GM23338 (cell line): Measurements from ENCODE around the gene CUBN. TPM values are rescaled to one million over a fixed set of nuclear protein-coding genes. Genes with fewer than 3 reads are reported as not detected.

Experiments used
- ATAC-seq: fragments of 200-7000 bp; cut with Tn5 transposase; 3 replicates; pipeline ENCODE4 v1.9.1; 2020
- DNase-seq: peaks from one replicate; pipeline ENCODE4 v3.0.0-alpha.2; 2015; ENCODE audit warnings: low spot score
- H2AFZ ChIP-seq: fragments of 200-600 bp; sonication (generic); 2 replicates; pipeline ENCODE4 v1.8.0; 2016; ENCODE audit warnings: antibody characterized with exemption, mild to moderate bottlenecking, moderate library complexity
- H3F3A ChIP-seq: fragments of 200-600 bp; sonication (generic); replicated peaks from 2 replicates; pipeline ENCODE4 v1.8.0; 2017; ENCODE audit warnings: antibody characterized with exemption, mixed run types, low read depth
- H3K27ac ChIP-seq: fragments of 200-600 bp; sonication (generic); 2 replicates; pipeline ENCODE4 v1.6.1; 2016; ENCODE audit warnings: low read depth
- H3K27me3 ChIP-seq: fragments of 200-600 bp; sonication (generic); 2 replicates; pipeline ENCODE4 v1.8.0; 2016; ENCODE audit warnings: mild to moderate bottlenecking, mixed run types, moderate library complexity; ENCODE audit not compliant: insufficient read depth
- H3K36me3 ChIP-seq: fragments of 200-600 bp; sonication (generic); 2 replicates; pipeline ENCODE4 v1.8.0; 2016; ENCODE audit warnings: mild to moderate bottlenecking; ENCODE audit not compliant: insufficient read depth
- H3K4me1 ChIP-seq: fragments of 200-600 bp; sonication (generic); 2 replicates; pipeline ENCODE4 v1.8.0; 2016; ENCODE audit warnings: mild to moderate bottlenecking, moderate library complexity; ENCODE audit not compliant: insufficient read depth
- H3K4me2 ChIP-seq: fragments of 200-600 bp; sonication (generic); 2 replicates; pipeline ENCODE4 v1.7.1; 2017; ENCODE audit warnings: mixed run types
- H3K4me3 ChIP-seq: fragments of 200-600 bp; sonication (generic); 2 replicates; pipeline ENCODE4 v1.6.1; 2016; ENCODE audit warnings: mixed run types
- H3K79me2 ChIP-seq: fragments of 200-600 bp; sonication (generic); replicated peaks from 2 replicates; pipeline ENCODE4 v1.8.0; 2017; ENCODE audit warnings: mild to moderate bottlenecking; ENCODE audit not compliant: insufficient read depth
- H3K9me2 ChIP-seq: fragments of 200-600 bp; sonication (generic); 2 replicates; pipeline ENCODE4 v1.8.0; 2017; ENCODE audit not compliant: insufficient read depth
- H4K20me1 ChIP-seq: fragments of 200-600 bp; sonication (generic); replicated peaks from 2 replicates; pipeline ENCODE4 v1.8.0; 2017; ENCODE audit warnings: mild to moderate bottlenecking; ENCODE audit not compliant: insufficient read depth
- H3K27ac Mint-ChIP-seq: 2 replicates; pipeline ENCODE4 v1.8.0; 2020; ENCODE audit warnings: inconsistent platforms, mild to moderate bottlenecking, moderate library complexity, mixed read lengths
- H3K27me3 Mint-ChIP-seq: 3 replicates; pipeline ENCODE4 v1.8.0; 2022; ENCODE audit warnings: low read depth, mild to moderate bottlenecking, moderate library complexity, mixed read lengths, inconsistent platforms; ENCODE audit not compliant: insufficient read depth, poor library complexity
- H3K36me3 Mint-ChIP-seq: 3 replicates; pipeline ENCODE4 v1.8.0; 2021; ENCODE audit warnings: low read depth, mild to moderate bottlenecking, inconsistent platforms, moderate library complexity, mixed read lengths
- H3K4me1 Mint-ChIP-seq: 3 replicates; pipeline ENCODE4 v1.8.0; 2020; ENCODE audit warnings: mild to moderate bottlenecking, inconsistent platforms, mixed read lengths
- H3K4me3 Mint-ChIP-seq: 3 replicates; pipeline ENCODE4 v1.8.0; 2021; ENCODE audit warnings: moderate library complexity, mild to moderate bottlenecking, inconsistent platforms, mixed read lengths
- H3K9me3 Mint-ChIP-seq: 3 replicates; pipeline ENCODE4 v1.8.0; 2020; ENCODE audit warnings: moderate library complexity, mild to moderate bottlenecking, inconsistent platforms, mixed read lengths
- ETS1 ChIP-seq: IDR thresholded peaks from 2 replicates; pipeline ENCODE4 v1.6.1; 2016; ENCODE audit warnings: antibody characterized with exemption
- EZH2 ChIP-seq: fragments of 200-600 bp; sonication (generic); IDR thresholded peaks from one replicate; pipeline ENCODE4 v1.8.0; 2017; ENCODE audit warnings: antibody characterized with exemption, mild to moderate bottlenecking, low read depth; ENCODE audit not compliant: unreplicated experiment
- EZH2phosphoT487 ChIP-seq: fragments of 200-600 bp; sonication (generic); IDR thresholded peaks from one replicate; pipeline ENCODE4 v1.8.1; 2018; ENCODE audit warnings: antibody characterized with exemption; ENCODE audit not compliant: unreplicated experiment
- NANOG ChIP-seq: IDR thresholded peaks from 2 replicates; pipeline ENCODE4 v1.6.1; 2016; ENCODE audit warnings: antibody characterized with exemption, borderline replicate concordance
- POLR2AphosphoS5 ChIP-seq: IDR thresholded peaks from 2 replicates; pipeline ENCODE4 v1.6.1; 2016; ENCODE audit warnings: antibody characterized with exemption, low read depth
- STAT1 ChIP-seq: IDR thresholded peaks from one replicate; pipeline ENCODE4 v1.6.1; 2016; ENCODE audit warnings: antibody characterized with exemption; ENCODE audit not compliant: unreplicated experiment
- ZNF114 ChIP-seq: fragments of 250-450 bp; sonication (Bioruptor Pico); IDR thresholded peaks from 2 replicates; pipeline ENCODE4 v1.5.0; 2020; ENCODE audit warnings: mild to moderate bottlenecking, moderate library complexity
- ZNF462 ChIP-seq: fragments of 250-450 bp; sonication (Bioruptor Pico); IDR thresholded peaks from 2 replicates; pipeline ENCODE4 v1.5.0; 2020; ENCODE audit warnings: mild to moderate bottlenecking, moderate library complexity
- polyA plus RNA-seq: library from polyadenylated mRNA; unstranded; fragments of >200 nt; fragmentation: Nextera tagmentation; extraction: Ambion mirVana; gene quantifications from 2 replicates; pipeline ENCODE4 v1.2.1, GENCODE V29; 2016
- total RNA-seq: library from RNA; depleted of rRNA; stranded (reverse); fragments of >200 nt; shearing (Covaris generic); gene quantifications from 2 replicates; pipeline ENCODE4 v1.2.3, GENCODE V29; 2014
- TF ChIP-seq, protein P1 (sequence below), 2 experiments: fragments of 200-600 bp in 1 of 2; sonication (generic) in 1 of 2; conservative IDR thresholded peaks; 2 replicates each; pipeline versions ENCODE4 v1.5.1 to v1.6.1; 2016 to 2017; ENCODE audit warnings: antibody characterized with exemption in 2 of 2, low read depth in 2 of 2, mild to moderate bottlenecking in 2 of 2, moderate library complexity in 1 of 2

CUBN gene
- total and polyA plus RNA-seq, 2 experiments from 2014 or later = 0.06 to 1.8 TPM

DNA sequence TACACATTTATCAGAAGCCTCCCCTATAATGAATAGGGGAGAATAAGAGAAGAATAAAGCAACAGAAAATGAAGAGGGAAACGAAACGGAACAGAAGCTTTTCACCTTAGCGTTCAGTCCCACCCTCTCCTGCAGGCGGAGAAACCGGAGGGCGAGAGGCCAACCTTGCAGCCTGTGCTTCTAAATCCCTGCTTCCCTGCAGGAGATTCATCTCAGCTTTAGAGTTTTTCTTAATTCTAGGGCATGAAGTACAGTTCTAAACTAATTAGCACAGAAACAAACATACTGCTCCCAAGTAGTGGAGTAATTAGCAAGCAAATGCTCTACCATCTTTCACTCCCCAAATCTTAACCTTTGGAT lies 107.2 kb downstream of the CUBN start:
- Histone ChIP-seq H3K4me1 (peaks cover 28% of the 10 kb centered on the region), H3K9me2 (no peaks in the 10 kb centered on the region), H3F3A (no peaks in the 10 kb centered on the region), H3K27me3 (no peaks in the 10 kb centered on the region), H2AFZ (peak overlapping the region; percentile 52), H3K27ac (peak overlapping the region; percentile 33; the same call in 1 of the 2 replicates), H3K79me2 (no peaks in the 10 kb centered on the region), H3K4me3 (no peak overlapping the region), H3K4me2 (peak overlapping the region; percentile 19; the same call in 1 of the 2 replicates), H3K36me3 (no peaks in the 10 kb centered on the region), H4K20me1 (no peaks in the 10 kb centered on the region)
- ATAC-seq (peak; percentile 73), DNase-seq (peak; percentile 32)
- H3K4me1 Mint-ChIP-seq = peaks cover 31% of the 10 kb centered on the region
- peaks cover 10% of the 10 kb centered on the region for H3K36me3 Mint-ChIP-seq
- peaks cover 15% of the 10 kb centered on the region; the same call in 2 of the 3 replicates for H3K9me3 Mint-ChIP-seq
- peak overlapping the region; percentile 25 for H3K27ac Mint-ChIP-seq
- TF ChIP-seq ETS1 = no peak
- no peaks in the 10 kb centered on the region for H3K27me3 Mint-ChIP-seq
- peak overlapping the region; percentile 10; the same call in 1 of the 3 replicates for H3K4me3 Mint-ChIP-seq

GRCh38 chr10:17021656-17022465 lies 107.8 kb downstream of the CUBN start:
- H3K4me1 Mint-ChIP-seq = peaks cover 31% of the 10 kb centered on the region
- peak overlapping the region; percentile 33; the same call in 1 of the 2 replicates for H3K27ac ChIP-seq
- H3K4me3 Mint-ChIP-seq = no peak overlapping the region; the same call in 2 of the 3 replicates
- H2AFZ ChIP-seq = peak overlapping the region; percentile 52
- no peaks in the 10 kb centered on the region for H4K20me1 ChIP-seq
- H3K36me3 Mint-ChIP-seq = peaks cover 10% of the 10 kb centered on the region
- H3K4me2 ChIP-seq = peak overlapping the region; percentile 19; the same call in 1 of the 2 replicates
- ATAC-seq = peak; percentile 93
- no peak overlapping the region for H3K4me3 ChIP-seq
- no peaks in the 10 kb centered on the region for H3F3A ChIP-seq
- peaks cover 28% of the 10 kb centered on the region for H3K4me1 ChIP-seq
- H3K9me2 ChIP-seq = no peaks in the 10 kb centered on the region
- H3K79me2 ChIP-seq = no peaks in the 10 kb centered on the region
- peak overlapping the region; percentile 66 for H3K27ac Mint-ChIP-seq
- H3K36me3 ChIP-seq = no peaks in the 10 kb centered on the region
- H3K27me3 ChIP-seq = no peaks in the 10 kb centered on the region
- H3K27me3 Mint-ChIP-seq = no peaks in the 10 kb centered on the region
- H3K9me3 Mint-ChIP-seq = peaks cover 16% of the 10 kb centered on the region; the same call in 2 of the 3 replicates
- DNase-seq = peak; percentile 32
- TF ChIP-seq EZH2phosphoT487 (no peak), ZNF462 (no peak), NANOG (no peak), EZH2 (no peak), ETS1 (no peak), STAT1 (no peak), ZNF114 (no peak), POLR2AphosphoS5 (no peak)
- TF ChIP-seq, protein P1, sequence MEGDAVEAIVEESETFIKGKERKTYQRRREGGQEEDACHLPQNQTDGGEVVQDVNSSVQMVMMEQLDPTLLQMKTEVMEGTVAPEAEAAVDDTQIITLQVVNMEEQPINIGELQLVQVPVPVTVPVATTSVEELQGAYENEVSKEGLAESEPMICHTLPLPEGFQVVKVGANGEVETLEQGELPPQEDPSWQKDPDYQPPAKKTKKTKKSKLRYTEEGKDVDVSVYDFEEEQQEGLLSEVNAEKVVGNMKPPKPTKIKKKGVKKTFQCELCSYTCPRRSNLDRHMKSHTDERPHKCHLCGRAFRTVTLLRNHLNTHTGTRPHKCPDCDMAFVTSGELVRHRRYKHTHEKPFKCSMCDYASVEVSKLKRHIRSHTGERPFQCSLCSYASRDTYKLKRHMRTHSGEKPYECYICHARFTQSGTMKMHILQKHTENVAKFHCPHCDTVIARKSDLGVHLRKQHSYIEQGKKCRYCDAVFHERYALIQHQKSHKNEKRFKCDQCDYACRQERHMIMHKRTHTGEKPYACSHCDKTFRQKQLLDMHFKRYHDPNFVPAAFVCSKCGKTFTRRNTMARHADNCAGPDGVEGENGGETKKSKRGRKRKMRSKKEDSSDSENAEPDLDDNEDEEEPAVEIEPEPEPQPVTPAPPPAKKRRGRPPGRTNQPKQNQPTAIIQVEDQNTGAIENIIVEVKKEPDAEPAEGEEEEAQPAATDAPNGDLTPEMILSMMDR (conservative IDR thresholded peaks at IDR 0.05; ENCODE audit: low read depth in 2 of 2) = no peak
